Prostate gland (tissue), 2 donors: ENCODE results near the gene LMNTD1.

Source experiments
- CTCF ChIP-seq, 4 experiments: fragments of 200-600 bp in 2 of 4; fragments of 450-650 bp in 2 of 4; sonication (generic) in 2 of 4; IDR thresholded peaks; 1 replicate in 3 of 4; 2 replicates in 1 of 4; pipeline ENCODE4 v1.5.1; 2016 to 2019; ENCODE audit warnings: antibody characterized with exemption in 4 of 4, mild to moderate bottlenecking in 2 of 4, moderate library complexity in 2 of 4
- POLR2A ChIP-seq: fragments of 450-650 bp; IDR thresholded peaks from one replicate; pipeline ENCODE4 v1.6.1; 2016; ENCODE audit warnings: antibody characterized with exemption, mild to moderate bottlenecking
- POLR2AphosphoS5 ChIP-seq: sonication (generic); formaldehyde crosslinking; IDR thresholded peaks from one replicate; pipeline ENCODE4 v1.6.1; 2017; ENCODE audit warnings: antibody characterized with exemption

- TF ChIP-seq CTCF (IDR thresholded peaks at IDR 0.05) (no peak), POLR2A (no peak), POLR2AphosphoS5 (no peak)
Observed at GRCh38 chr12:25529738-25530137, 23.3 kb downstream of the LMNTD1 start.
